ENCODE data around the gene DEFB116.

Gene DEFB116

GRCh38 chr20:31278178-31278577 is 30.2 kb downstream of the DEFB116 start:
- Histone ChIP-seq H3K4me3 (ENCODE audit: low read depth, low read length) (no peak overlapping the region), H3K27me3 (replicated peaks) (no peaks in the 10 kb centered on the region), H3K36me3 (replicated peaks) (no peaks in the 10 kb centered on the region), H3K27ac (no peak overlapping the region)
- DNase-seq = no peak
- in situ Hi-C loops (cut with HindIII; ENCODE audit: low pct_ligation_motif_present, low sequenced_read_pairs) = no loop called here
- TF ChIP-seq CTCF (IDR thresholded peaks at IDR 0.05; ENCODE audit: low read depth, low read length, missing control alignments) = no peak

- Histone ChIP-seq H3K4me3 (ENCODE audit: low read depth, low read length) (no peak overlapping the region), H3K36me3 (replicated peaks) (no peaks in the 10 kb centered on the region), H3K27me3 (replicated peaks) (no peaks in the 10 kb centered on the region), H3K27ac (no peak overlapping the region)
- TF ChIP-seq CTCF (IDR thresholded peaks at IDR 0.05; ENCODE audit: low read depth, low read length, missing control alignments) = no peak
- no peak for DNase-seq
- in situ Hi-C loops (cut with HindIII; ENCODE audit: low pct_ligation_motif_present, low sequenced_read_pairs) = no loop called here
These were observed 33.9 kb downstream of the DEFB116 start for GRCh38 chr20:31274441-31274840.

GRCh38 chr20:31260326-31260932 is 48.0 kb downstream of the DEFB116 start:
- DNase-seq = no peak
- Histone ChIP-seq H3K27ac (no peak overlapping the region), H3K27me3 (replicated peaks) (no peaks in the 10 kb centered on the region), H3K36me3 (replicated peaks) (no peaks in the 10 kb centered on the region), H3K4me3 (ENCODE audit: low read depth, low read length) (no peak overlapping the region)
- TF ChIP-seq CTCF (IDR thresholded peaks at IDR 0.05; ENCODE audit: low read depth, low read length, missing control alignments) = peak; percentile 24
- in situ Hi-C loops (cut with HindIII; ENCODE audit: low pct_ligation_motif_present, low sequenced_read_pairs) = no loop called here

GRCh38 chr20:31257364-31257763 is 51.0 kb downstream of the DEFB116 start, which contains the start of gene DEFB115:
TSS of gene DEFB115 (plus strand) at chr20:31257664. CDS start at chr20:31257664, 0 bp downstream.
- DNase-seq = no peak
- TF ChIP-seq CTCF (IDR thresholded peaks at IDR 0.05; ENCODE audit: low read depth, low read length, missing control alignments) = no peak
- in situ Hi-C loops (cut with HindIII; ENCODE audit: low pct_ligation_motif_present, low sequenced_read_pairs) = no loop called here
- Histone ChIP-seq H3K27me3 (replicated peaks) (no peaks in the 10 kb centered on the region), H3K27ac (no peak within 1 kb of the TSS), H3K4me3 (ENCODE audit: low read depth, low read length) (no peak within 1 kb of the TSS), H3K36me3 (replicated peaks) (no peaks in the 10 kb centered on the region)

- in situ Hi-C loops (cut with HindIII; ENCODE audit: low pct_ligation_motif_present, low sequenced_read_pairs) = no loop called here
- H3K36me3 ChIP-seq (replicated peaks) = no peaks in the 10 kb centered on the region
- TF ChIP-seq CTCF (IDR thresholded peaks at IDR 0.05; ENCODE audit: low read depth, low read length, missing control alignments) = no peak
- no peak for DNase-seq
- H3K27ac ChIP-seq = no peak overlapping the region
- H3K4me3 ChIP-seq (ENCODE audit: low read depth, low read length) = no peak overlapping the region
- H3K27me3 ChIP-seq (replicated peaks) = no peaks in the 10 kb centered on the region
These were observed 51.4 kb downstream of the DEFB116 start for GRCh38 chr20:31256959-31257358.

Measured in brain microvascular endothelial cell (primary cell).